Motor neuron (in vitro differentiated cells): Measurements from ENCODE around the gene ORC1. TPM values are rescaled to one million over a fixed set of nuclear protein-coding genes. Genes with fewer than 3 reads are reported as not detected.

Experiments used
- ATAC-seq, 8 experiments: fragments of 200-7000 bp; cut with Tn5 transposase; replicated peaks in 6 of 8; 2 replicates each; pipeline ENCODE4 v1.8.0; 2021; ENCODE audit warnings: mild to moderate bottlenecking in 8 of 8, moderate library complexity in 8 of 8
- H3K27ac ChIP-seq, 2 donors: fragments of 250-450 bp; sonication (Bioruptor Pico); 2 replicates each; pipeline ENCODE4 v1.9.0; 2021; ENCODE audit warnings: antibody characterized with exemption in 2 of 2, mild to moderate bottlenecking in 2 of 2, moderate library complexity in 1 of 2
- H3K4me1 ChIP-seq, 2 donors: fragments of 250-450 bp; sonication (Bioruptor Pico); replicated peaks in 1 of 2; 2 replicates each; pipeline ENCODE4 v1.6.1; 2021; ENCODE audit warnings: antibody characterized with exemption in 2 of 2, mild to moderate bottlenecking in 2 of 2, moderate library complexity in 1 of 2
- H3K4me3 ChIP-seq, 5 donors: fragments of 250-450 bp; sonication (Bioruptor Pico); 2 replicates each; pipeline ENCODE4 v1.9.0; 2021; ENCODE audit warnings: antibody characterized with exemption in 5 of 5, mild to moderate bottlenecking in 5 of 5, moderate library complexity in 4 of 5
- WGBS, 10 experiments: fragments of 450-650 bp; shearing (Covaris generic); methylation state at CpG; one replicate each; pipeline ENCODE4 v1.0.0; 2022; 5-methylcytosine and 5-hydroxymethylcytosine counted together
- in situ Hi-C, 9 experiments: fragments of 400-800 bp; cut with MboI; loops; one replicate each; pipeline ENCODE4 v1.15.0; 2021; ENCODE audit warnings: low sequenced_read_pairs in 9 of 9, low pct_unique_long_range_greater_than_20kb in 2 of 9; ENCODE audit not compliant: unreplicated experiment in 9 of 9
- total RNA-seq, 8 experiments: library from RNA; unstranded; fragments of 300-600 nt; gene quantifications; 2 replicates each; pipeline versions ENCODE4 v1.2.3 to v1.2.4, GENCODE V29; 2022

Gene ORC1
- total RNA-seq, 8 experiments from 2014 or later = 0.64 to 25.6 (median 1.6) TPM

GRCh38 chr1:52355847-52356505 lies 48.2 kb downstream of the ORC1 start:
- no peak overlapping the region for H3K27ac ChIP-seq
- in situ Hi-C loops = no loop called here
- peaks cover 5% of the 10 kb centered on the region in 2 donors for H3K4me1 ChIP-seq
- 0 to 100% (median 88%) methylated on average over 1 to 4 of the region's 11 CpGs; no CpG with 5 or more reads in 5 of the 10 experiments for WGBS, 10 experiments
- no peak for ATAC-seq
- H3K4me3 ChIP-seq = no peak overlapping the region

- Histone ChIP-seq H3K4me1 (peaks cover 9% of the 10 kb centered on the region in 2 donors), H3K27ac (no peak overlapping the region), H3K4me3 (no peak overlapping the region)
- no peak for ATAC-seq
- WGBS, 10 experiments = 93 to 100% (median 99%) methylated on average over 1 to 5 of the region's 8 CpGs; no CpG with 5 or more reads in 4 of the 10 experiments
- in situ Hi-C loops = no loop called here
Observed at GRCh38 chr1:52355436-52355835, 48.8 kb downstream of the ORC1 start.

- WGBS, 10 experiments = 38 to 100% (median 100%) methylated on average over 1 to 6 of the region's 7 CpGs; no CpG with 5 or more reads in 3 of the 10 experiments
- H3K4me1 ChIP-seq = peaks cover 9 to 10% of the 10 kb centered on the region in 2 donors
- H3K4me3 ChIP-seq = no peak overlapping the region
- no peak overlapping the region for H3K27ac ChIP-seq
- ATAC-seq = no peak
- in situ Hi-C loops = no loop called here
Observed at GRCh38 chr1:52352690-52353089, 51.5 kb downstream of the ORC1 start.

- peaks cover 9 to 10% of the 10 kb centered on the region in 2 donors for H3K4me1 ChIP-seq
- H3K4me3 ChIP-seq = no peak overlapping the region
- peak; percentile 59 to 91 (median 69) for ATAC-seq
- H3K27ac ChIP-seq = no peak overlapping the region
- in situ Hi-C loops = no loop called here
- WGBS, 10 experiments = 0 to 75% (median 55%) methylated on average over 1 to 7 of the region's 8 CpGs; no CpG with 5 or more reads in 1 of the 10 experiments
Observed at GRCh38 chr1:52348704-52349300, 55.4 kb downstream of the ORC1 start.

- Histone ChIP-seq H3K27ac (no peak overlapping the region), H3K4me1 (peaks cover 9 to 10% of the 10 kb centered on the region in 2 donors), H3K4me3 (no peak overlapping the region)
- 87 to 100% (median 100%) methylated on average over 1 to 4 of the region's 4 CpGs; no CpG with 5 or more reads in 2 of the 10 experiments for WGBS, 10 experiments
- ATAC-seq = no peak
- in situ Hi-C loops = no loop called here
Observed at GRCh38 chr1:52346653-52347052, 57.6 kb downstream of the ORC1 start.

- Histone ChIP-seq H3K4me3 (no peak overlapping the region), H3K4me1 (peaks cover 0 to 5% of the 10 kb centered on the region in 2 donors), H3K27ac (no peak overlapping the region)
- 60 to 100% (median 90%) methylated on average over 1 to 2 of the region's 2 CpGs; no CpG with 5 or more reads in 4 of the 10 experiments for WGBS, 10 experiments
- in situ Hi-C loops = no loop called here
- ATAC-seq = no peak
Observed at GRCh38 chr1:52345252-52345651, 59.0 kb downstream of the ORC1 start.

GRCh38 chr1:52343979-52344378 lies 60.2 kb downstream of the ORC1 start:
- Histone ChIP-seq H3K4me1 (peaks cover 0 to 5% of the 10 kb centered on the region in 2 donors), H3K27ac (no peak overlapping the region), H3K4me3 (no peak overlapping the region)
- no peak for ATAC-seq
- 80 to 100% (median 85%) methylated on average over 1 to 3 of the region's 3 CpGs; no CpG with 5 or more reads in 2 of the 10 experiments for WGBS, 10 experiments
- in situ Hi-C loops = no loop called here

- in situ Hi-C loops = no loop called here
- ATAC-seq = peak in 3 of 8 experiments; percentile 47 to 83 (median 67)
- H3K4me3 ChIP-seq = no peak overlapping the region
- WGBS, 10 experiments = 55 to 94% (median 83%) methylated on average over 2 to 6 of the region's 7 CpGs; no CpG with 5 or more reads in 1 of the 10 experiments
- no peak overlapping the region for H3K27ac ChIP-seq
- peaks cover 0 to 5% of the 10 kb centered on the region in 2 donors for H3K4me1 ChIP-seq
Observed at GRCh38 chr1:52341655-52342260, 62.5 kb downstream of the ORC1 start.

- H3K4me1 ChIP-seq = peaks cover 0 to 5% of the 10 kb centered on the region in 2 donors
- no peak overlapping the region for H3K27ac ChIP-seq
- in situ Hi-C loops = no loop called here
- ATAC-seq = no peak
- no peak overlapping the region for H3K4me3 ChIP-seq
- WGBS, 10 experiments = 80 to 100% (median 93%) methylated on average over 1 to 2 of the region's 2 CpGs; no CpG with 5 or more reads in 3 of the 10 experiments
Observed at GRCh38 chr1:52337439-52337838, 66.8 kb downstream of the ORC1 start.

GRCh38 chr1:52334906-52335528 lies 69.2 kb downstream of the ORC1 start:
- in situ Hi-C loops = no loop called here
- WGBS, 10 experiments = 0 to 95% (median 79%) methylated on average over 1 to 3 of the region's 3 CpGs; no CpG with 5 or more reads in 1 of the 10 experiments
- ATAC-seq = no peak
- no peaks in the 10 kb centered on the region for H3K4me1 ChIP-seq
- no peak overlapping the region for H3K27ac ChIP-seq
- no peak overlapping the region for H3K4me3 ChIP-seq

- in situ Hi-C loops = no loop called here
- WGBS, 10 experiments = 83 to 100% (median 100%) methylated on average over 1 of the region's 1 CpG; no CpG with 5 or more reads in 2 of the 10 experiments
Observed at GRCh38 chr1:52332411-52332810, 71.8 kb downstream of the ORC1 start.

GRCh38 chr1:52328615-52329014 lies 75.6 kb downstream of the ORC1 start:
- H3K27ac ChIP-seq = no peak overlapping the region
- 0 to 94% (median 80%) methylated on average over 1 of the region's 1 CpG for WGBS, 10 experiments
- peak in 3 of 8 experiments; percentile 12 to 37 (median 34) for ATAC-seq
- in situ Hi-C loops = no loop called here
- no peaks in the 10 kb centered on the region for H3K4me1 ChIP-seq
- no peak overlapping the region for H3K4me3 ChIP-seq

More at GRCh38 chr1:52332411-52332810, 71.8 kb downstream of the ORC1 start:
- ATAC-seq = no peak
- Histone ChIP-seq H3K27ac (no peak overlapping the region), H3K4me3 (no peak overlapping the region), H3K4me1 (no peaks in the 10 kb centered on the region)

GRCh38 chr1:52325786-52326185 lies 78.4 kb downstream of the ORC1 start:
- in situ Hi-C loops = no loop called here
- 0 to 100% (median 65%) methylated on average over 1 to 5 of the region's 5 CpGs; no CpG with 5 or more reads in 1 of the 10 experiments for WGBS, 10 experiments
- Histone ChIP-seq H3K4me3 (no peak overlapping the region), H3K27ac (no peak overlapping the region), H3K4me1 (no peaks in the 10 kb centered on the region)
- ATAC-seq = no peak
